ENCODE measurements around the gene TRAF2.

Gene TRAF2

GRCh38 chr9:136926154-136926704 lies 39.9 kb downstream of the TRAF2 start:
- Histone ChIP-seq H3K27me3 (ENCODE audit: control insufficient read depth in 1 of 2, insufficient read depth in 2 of 2, low read length in 2 of 2) (no peaks in the 10 kb centered on the region), H3K27ac (ENCODE audit: low read depth, low read length) (no peak overlapping the region), H3K4me1 (ENCODE audit: insufficient read depth, low read length) (no peaks in the 10 kb centered on the region), H3K36me3 (ENCODE audit: insufficient read depth, low read length) (peaks cover 10% of the 10 kb centered on the region), H3K9ac (ENCODE audit: low read length) (no peak overlapping the region), H3K9me3 (ENCODE audit: low read length) (no peaks in the 10 kb centered on the region), H3K4me3 (ENCODE audit: low read depth in 1 of 2, low read length in 2 of 2) (no peak overlapping the region)

GRCh38 chr9:136926749-136927148 lies 40.4 kb downstream of the TRAF2 start:
- no peak overlapping the region for H3K4me3 ChIP-seq (ENCODE audit: low read depth in 1 of 2, low read length in 2 of 2)

GRCh38 chr9:136927343-136928271 lies 41.3 kb downstream of the TRAF2 start:
- peaks cover 10% of the 10 kb centered on the region for H3K36me3 ChIP-seq (ENCODE audit: insufficient read depth, low read length)
- no peaks in the 10 kb centered on the region for H3K27me3 ChIP-seq (ENCODE audit: control insufficient read depth in 1 of 2, insufficient read depth in 2 of 2, low read length in 2 of 2)
- no peaks in the 10 kb centered on the region for H3K4me1 ChIP-seq (ENCODE audit: insufficient read depth, low read length)
- no peak overlapping the region for H3K4me3 ChIP-seq (ENCODE audit: low read depth in 1 of 2, low read length in 2 of 2)
- H3K9me3 ChIP-seq (ENCODE audit: low read length), result no peaks in the 10 kb centered on the region
- H3K27ac ChIP-seq (ENCODE audit: low read depth, low read length), result no peak overlapping the region
- H3K9ac ChIP-seq (ENCODE audit: low read length), result no peak overlapping the region

More at GRCh38 chr9:136926749-136927148, 40.4 kb downstream of the TRAF2 start:
- Histone ChIP-seq H3K9me3 (ENCODE audit: low read length) (no peaks in the 10 kb centered on the region), H3K36me3 (ENCODE audit: insufficient read depth, low read length) (peaks cover 10% of the 10 kb centered on the region), H3K9ac (ENCODE audit: low read length) (no peak overlapping the region), H3K4me1 (ENCODE audit: insufficient read depth, low read length) (no peaks in the 10 kb centered on the region), H3K27ac (ENCODE audit: low read depth, low read length) (no peak overlapping the region), H3K27me3 (ENCODE audit: control insufficient read depth in 1 of 2, insufficient read depth in 2 of 2, low read length in 2 of 2) (no peaks in the 10 kb centered on the region)

GRCh38 chr9:136928591-136928990 lies 42.3 kb downstream of the TRAF2 start:
- Histone ChIP-seq H3K36me3 (ENCODE audit: insufficient read depth, low read length) (peaks cover 10% of the 10 kb centered on the region), H3K9me3 (ENCODE audit: low read length) (no peaks in the 10 kb centered on the region), H3K27ac (ENCODE audit: low read depth, low read length) (no peak overlapping the region), H3K4me1 (ENCODE audit: insufficient read depth, low read length) (no peaks in the 10 kb centered on the region), H3K9ac (ENCODE audit: low read length) (no peak overlapping the region), H3K27me3 (ENCODE audit: control insufficient read depth in 1 of 2, insufficient read depth in 2 of 2, low read length in 2 of 2) (no peaks in the 10 kb centered on the region), H3K4me3 (ENCODE audit: low read depth in 1 of 2, low read length in 2 of 2) (no peak overlapping the region)

- H3K27ac ChIP-seq (ENCODE audit: low read depth, low read length), result no peak overlapping the region
- H3K9ac ChIP-seq (ENCODE audit: low read length), result no peak overlapping the region
- no peaks in the 10 kb centered on the region for H3K4me1 ChIP-seq (ENCODE audit: insufficient read depth, low read length)
- H3K9me3 ChIP-seq (ENCODE audit: low read length), result no peaks in the 10 kb centered on the region
- H3K27me3 ChIP-seq (ENCODE audit: control insufficient read depth in 1 of 2, insufficient read depth in 2 of 2, low read length in 2 of 2), result no peaks in the 10 kb centered on the region
- no peak overlapping the region for H3K4me3 ChIP-seq (ENCODE audit: low read depth in 1 of 2, low read length in 2 of 2)
- peaks cover 10% of the 10 kb centered on the region for H3K36me3 ChIP-seq (ENCODE audit: insufficient read depth, low read length)
These were observed 43.7 kb downstream of the TRAF2 start for GRCh38 chr9:136930014-136930413.

- H3K27ac ChIP-seq (ENCODE audit: low read depth, low read length), result no peak overlapping the region
These were observed 45.4 kb downstream of the TRAF2 start for GRCh38 chr9:136931611-136932130.

GRCh38 chr9:136934277-136934676 lies 48.0 kb downstream of the TRAF2 start:
- H3K27ac ChIP-seq (ENCODE audit: low read depth, low read length), result no peak overlapping the region
- H3K9ac ChIP-seq (ENCODE audit: low read length), result no peak overlapping the region
- no peak overlapping the region for H3K4me3 ChIP-seq (ENCODE audit: low read depth in 1 of 2, low read length in 2 of 2)
- no peaks in the 10 kb centered on the region for H3K36me3 ChIP-seq (ENCODE audit: insufficient read depth, low read length)
- no peaks in the 10 kb centered on the region for H3K27me3 ChIP-seq (ENCODE audit: control insufficient read depth in 1 of 2, insufficient read depth in 2 of 2, low read length in 2 of 2)
- no peaks in the 10 kb centered on the region for H3K9me3 ChIP-seq (ENCODE audit: low read length)
- no peaks in the 10 kb centered on the region for H3K4me1 ChIP-seq (ENCODE audit: insufficient read depth, low read length)

More at GRCh38 chr9:136931611-136932130, 45.4 kb downstream of the TRAF2 start:
- Histone ChIP-seq H3K4me3 (ENCODE audit: low read depth in 1 of 2, low read length in 2 of 2) (no peak overlapping the region), H3K9me3 (ENCODE audit: low read length) (no peaks in the 10 kb centered on the region), H3K9ac (ENCODE audit: low read length) (no peak overlapping the region), H3K27me3 (ENCODE audit: control insufficient read depth in 1 of 2, insufficient read depth in 2 of 2, low read length in 2 of 2) (no peaks in the 10 kb centered on the region), H3K4me1 (ENCODE audit: insufficient read depth, low read length) (no peaks in the 10 kb centered on the region), H3K36me3 (ENCODE audit: insufficient read depth, low read length) (no peaks in the 10 kb centered on the region)

GRCh38 chr9:136935651-136936050 lies 49.3 kb downstream of the TRAF2 start:
- Histone ChIP-seq H3K27me3 (ENCODE audit: control insufficient read depth in 1 of 2, insufficient read depth in 2 of 2, low read length in 2 of 2) (no peaks in the 10 kb centered on the region), H3K4me3 (ENCODE audit: low read depth in 1 of 2, low read length in 2 of 2) (no peak overlapping the region), H3K27ac (ENCODE audit: low read depth, low read length) (no peak overlapping the region), H3K36me3 (ENCODE audit: insufficient read depth, low read length) (peaks cover 8% of the 10 kb centered on the region), H3K9ac (ENCODE audit: low read length) (no peak overlapping the region), H3K9me3 (ENCODE audit: low read length) (no peaks in the 10 kb centered on the region), H3K4me1 (ENCODE audit: insufficient read depth, low read length) (no peaks in the 10 kb centered on the region)

GRCh38 chr9:136936645-136937170 lies 50.4 kb downstream of the TRAF2 start:
- Histone ChIP-seq H3K9me3 (ENCODE audit: low read length) (no peaks in the 10 kb centered on the region), H3K27ac (ENCODE audit: low read depth, low read length) (no peak overlapping the region), H3K9ac (ENCODE audit: low read length) (no peak overlapping the region), H3K36me3 (ENCODE audit: insufficient read depth, low read length) (peaks cover 18% of the 10 kb centered on the region), H3K4me3 (ENCODE audit: low read depth in 1 of 2, low read length in 2 of 2) (no peak overlapping the region), H3K4me1 (ENCODE audit: insufficient read depth, low read length) (no peaks in the 10 kb centered on the region), H3K27me3 (ENCODE audit: control insufficient read depth in 1 of 2, insufficient read depth in 2 of 2, low read length in 2 of 2) (no peaks in the 10 kb centered on the region)

- no peaks in the 10 kb centered on the region for H3K9me3 ChIP-seq (ENCODE audit: low read length)
- H3K4me3 ChIP-seq (ENCODE audit: low read depth in 1 of 2, low read length in 2 of 2), result no peak overlapping the region
- H3K36me3 ChIP-seq (ENCODE audit: insufficient read depth, low read length), result peaks cover 25% of the 10 kb centered on the region
- H3K27me3 ChIP-seq (ENCODE audit: control insufficient read depth in 1 of 2, insufficient read depth in 2 of 2, low read length in 2 of 2), result no peaks in the 10 kb centered on the region
- H3K4me1 ChIP-seq (ENCODE audit: insufficient read depth, low read length), result no peaks in the 10 kb centered on the region
- H3K27ac ChIP-seq (ENCODE audit: low read depth, low read length), result no peak overlapping the region
- no peak overlapping the region for H3K9ac ChIP-seq (ENCODE audit: low read length)
These were observed 51.1 kb downstream of the TRAF2 start for GRCh38 chr9:136937186-136938001.

Data from muscle layer of colon (tissue), 2 donors.